Spinal cord (tissue), 10 donors: ENCODE results near the gene HGS. TPM values are rescaled to one million over a fixed set of nuclear protein-coding genes. Genes with fewer than 3 reads are reported as not detected.

Source experiments
- DNase-seq, 6 donors: peaks; one replicate each; pipeline versions ENCODE4 v3.0.0 to v3.0.0-alpha.2; 2013 to 2015; ENCODE audit warnings: low spot score in 6 of 6, low read depth in 4 of 6
- H3K27ac ChIP-seq: one replicate; pipeline ENCODE4 v1.5.1; 2013; ENCODE audit warnings: low read depth, low read length, control low read depth
- H3K27me3 ChIP-seq: one replicate; pipeline ENCODE4 v1.6.1; 2013; ENCODE audit warnings: low read length; ENCODE audit not compliant: control insufficient read depth, insufficient read depth
- H3K36me3 ChIP-seq: one replicate; pipeline ENCODE4 v1.6.1; 2013; ENCODE audit warnings: low read length; ENCODE audit not compliant: control insufficient read depth, insufficient read depth
- H3K4me1 ChIP-seq: one replicate; pipeline ENCODE4 v1.6.1; 2013; ENCODE audit warnings: low read length; ENCODE audit not compliant: control insufficient read depth, insufficient read depth
- H3K4me3 ChIP-seq: one replicate; pipeline ENCODE4 v1.5.1; 2013; ENCODE audit warnings: low read depth, low read length, control low read depth
- H3K9me3 ChIP-seq: one replicate; pipeline ENCODE4 v1.6.1; 2013; ENCODE audit warnings: low read length; ENCODE audit not compliant: control insufficient read depth, insufficient read depth
- WGBS: methylation state at CpG from one replicate; pipeline ENCODE4 v1.1.5; 2013; ENCODE audit warnings: missing lambda C conversion rate; ENCODE audit not compliant: insufficient coverage; 5-methylcytosine and 5-hydroxymethylcytosine counted together
- polyA plus RNA-seq, 2 donors: library from polyadenylated mRNA; unstranded; fragments of 120-200 nt; gene quantifications; one replicate each; pipeline ENCODE4 v1.2.1, GENCODE V29; 2013; ENCODE audit not compliant: insufficient read length in 2 of 2
- total RNA-seq, 2 donors: library from RNA; depleted of rRNA in 1 of 2; stranded (reverse); fragments of 120-200 nt in 1 of 2; fragments of >200 nt in 1 of 2; gene quantifications; one replicate each; pipeline versions ENCODE4 v1.2.3 to v1.2.4, GENCODE V29; 2013 to 2014
- donor health status: healthy.

The HGS gene
- total and polyA plus RNA-seq, 4 donors: 37.9 to 128 (median 87.1) TPM

- Histone ChIP-seq H3K27ac (no peak overlapping the region), H3K27me3 (peaks cover 28% of the 10 kb centered on the region), H3K4me1 (peaks cover 2% of the 10 kb centered on the region), H3K9me3 (peaks cover 3% of the 10 kb centered on the region), H3K36me3 (peaks cover 22% of the 10 kb centered on the region), H3K4me3 (no peak overlapping the region)
- 87% methylated on average over 29 of the region's 29 CpGs for WGBS
- DNase-seq: no peak
These were observed 38.5 kb upstream of the HGS start for GRCh38 chr17:81644976-81645952.

GRCh38 chr17:81646869-81647600 lies 36.8 kb upstream of the HGS start:
- H3K27ac ChIP-seq: no peak overlapping the region
- WGBS: 67% methylated on average over 9 of the region's 12 CpGs
- peaks cover 2% of the 10 kb centered on the region for H3K4me1 ChIP-seq
- H3K9me3 ChIP-seq: peaks cover 3% of the 10 kb centered on the region
- H3K36me3 ChIP-seq: peaks cover 19% of the 10 kb centered on the region
- no peak for DNase-seq
- H3K27me3 ChIP-seq: peaks cover 37% of the 10 kb centered on the region
- no peak overlapping the region for H3K4me3 ChIP-seq

- WGBS: 25% methylated on average over 21 of the region's 21 CpGs
- no peak overlapping the region for H3K27ac ChIP-seq
- peaks cover 2% of the 10 kb centered on the region for H3K4me1 ChIP-seq
- no peak overlapping the region for H3K4me3 ChIP-seq
- H3K36me3 ChIP-seq: peaks cover 14% of the 10 kb centered on the region
- H3K27me3 ChIP-seq: peaks cover 37% of the 10 kb centered on the region
- DNase-seq: no peak
- peaks cover 3% of the 10 kb centered on the region for H3K9me3 ChIP-seq
These were observed 36.2 kb upstream of the HGS start for GRCh38 chr17:81647640-81648012.

GRCh38 chr17:81648013-81648706 lies 35.7 kb upstream of the HGS start:
- peak in 1 of 6 donors; percentile 1 for DNase-seq
- 2% methylated on average over 71 of the region's 78 CpGs for WGBS
- Histone ChIP-seq H3K4me3 (no peak overlapping the region), H3K27me3 (peaks cover 41% of the 10 kb centered on the region), H3K36me3 (peaks cover 14% of the 10 kb centered on the region), H3K4me1 (peaks cover 4% of the 10 kb centered on the region), H3K27ac (no peak overlapping the region), H3K9me3 (peaks cover 3% of the 10 kb centered on the region)

GRCh38 chr17:81648707-81649085 lies 35.1 kb upstream of the HGS start:
- H3K36me3 ChIP-seq: peaks cover 14% of the 10 kb centered on the region
- H3K27me3 ChIP-seq: peaks cover 45% of the 10 kb centered on the region
- no peak overlapping the region for H3K4me3 ChIP-seq
- WGBS: 70% methylated on average over 8 of the region's 14 CpGs
- H3K27ac ChIP-seq: no peak overlapping the region
- no peak for DNase-seq
- peaks cover 3% of the 10 kb centered on the region for H3K9me3 ChIP-seq
- peaks cover 8% of the 10 kb centered on the region for H3K4me1 ChIP-seq

- H3K4me1 ChIP-seq: peaks cover 8% of the 10 kb centered on the region
- WGBS: 62% methylated on average over 3 of the region's 9 CpGs
- peaks cover 2% of the 10 kb centered on the region for H3K36me3 ChIP-seq
- H3K27me3 ChIP-seq: peaks cover 47% of the 10 kb centered on the region
- no peak overlapping the region for H3K4me3 ChIP-seq
- H3K27ac ChIP-seq: no peak overlapping the region
- peaks cover 3% of the 10 kb centered on the region for H3K9me3 ChIP-seq
- no peak for DNase-seq
These were observed 32.9 kb upstream of the HGS start for GRCh38 chr17:81650951-81651350.

GRCh38 chr17:81651692-81652091 lies 32.1 kb upstream of the HGS start:
- Histone ChIP-seq H3K36me3 (peaks cover 2% of the 10 kb centered on the region), H3K4me1 (peaks cover 8% of the 10 kb centered on the region), H3K27me3 (peaks cover 47% of the 10 kb centered on the region), H3K9me3 (peaks cover 3% of the 10 kb centered on the region), H3K4me3 (no peak overlapping the region), H3K27ac (no peak overlapping the region)
- no peak for DNase-seq
- 82% methylated on average over 8 of the region's 10 CpGs for whole genome bisulfite sequencing

GRCh38 chr17:81652906-81653771 lies 30.7 kb upstream of the HGS start:
- no peak for DNase-seq
- WGBS: 20% methylated on average over 25 of the region's 27 CpGs
- Histone ChIP-seq H3K36me3 (peaks cover 2% of the 10 kb centered on the region), H3K4me3 (no peak overlapping the region), H3K27me3 (peaks cover 37% of the 10 kb centered on the region), H3K9me3 (peaks cover 3% of the 10 kb centered on the region), H3K27ac (no peak overlapping the region), H3K4me1 (peaks cover 8% of the 10 kb centered on the region)
